ENCODE measurements around the gene NTN4.
A peak's percentile ranks its signal among the peaks of the same experiment; 100 is the strongest.
"Not testable (repeated sequence)": the region's sequence is repeated elsewhere in the genome, so short reads cannot be mapped to it uniquely, and the experiment has no call there.

The NTN4 gene

GRCh38 chr12:95756362-95756761, 34.2 kb downstream of the NTN4 start:
- DNase-seq (ENCODE audit: insufficient read length, low spot score) (no peak), FAIRE-seq (no peak)
- no peak for TF ChIP-seq POLR2A (IDR thresholded peaks at IDR 0.05; ENCODE audit: low read depth, low read length)

DNA sequence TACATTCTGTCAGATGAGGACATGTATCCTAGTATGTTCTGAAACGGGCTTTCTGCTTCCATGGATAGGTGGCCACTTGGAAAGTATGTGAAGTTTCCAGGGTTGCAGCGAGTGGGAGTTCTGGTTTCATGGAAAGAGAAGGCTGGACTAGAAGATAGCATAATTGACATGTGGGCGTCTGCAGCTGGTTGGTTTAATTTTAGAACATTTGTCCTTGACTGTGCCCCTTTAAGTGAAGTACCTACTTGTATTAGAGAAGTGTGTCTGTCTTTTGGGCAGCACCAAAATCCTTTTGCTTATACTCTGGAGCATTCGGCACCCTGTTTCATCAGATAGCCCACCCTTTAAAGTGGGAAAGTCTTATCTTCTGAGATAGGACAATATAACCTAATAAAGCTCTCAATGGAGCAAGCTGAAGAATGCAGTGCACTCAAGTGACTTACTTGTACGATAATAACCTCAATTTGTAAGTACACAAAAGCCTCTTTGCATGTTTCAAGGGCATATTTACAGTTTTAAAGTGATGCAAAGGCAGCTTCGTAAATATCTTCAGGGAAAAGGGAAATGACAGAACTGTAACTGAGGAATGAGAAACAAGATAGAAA, 35.2 kb downstream of the NTN4 start:
- TF ChIP-seq POLR2A (IDR thresholded peaks at IDR 0.05; ENCODE audit: low read depth, low read length), result no peak
- no peak for FAIRE-seq
- no peak for DNase-seq (ENCODE audit: insufficient read length, low spot score)

GRCh38 chr12:95746062-95746461, 44.5 kb downstream of the NTN4 start:
- not testable (repeated sequence) for FAIRE-seq; DNase-seq (ENCODE audit: insufficient read length, low spot score)

GRCh38 chr12:95742586-95742985, 48.0 kb downstream of the NTN4 start:
- DNase-seq (ENCODE audit: insufficient read length, low spot score) (no peak), FAIRE-seq (no peak)
- no peak for TF ChIP-seq POLR2A (IDR thresholded peaks at IDR 0.05; ENCODE audit: low read depth, low read length)

GRCh38 chr12:95741635-95742034, 48.9 kb downstream of the NTN4 start:
- TF ChIP-seq POLR2A (IDR thresholded peaks at IDR 0.05; ENCODE audit: low read depth, low read length), result no peak
- DNase-seq (ENCODE audit: insufficient read length, low spot score) (no peak), FAIRE-seq (no peak)

- DNase-seq (ENCODE audit: insufficient read length, low spot score) (no peak), FAIRE-seq (peak; percentile 20)
- TF ChIP-seq POLR2A (IDR thresholded peaks at IDR 0.05; ENCODE audit: low read depth, low read length), result no peak
Measured at GRCh38 chr12:95740751-95741150, 49.8 kb downstream of the NTN4 start.

DNA sequence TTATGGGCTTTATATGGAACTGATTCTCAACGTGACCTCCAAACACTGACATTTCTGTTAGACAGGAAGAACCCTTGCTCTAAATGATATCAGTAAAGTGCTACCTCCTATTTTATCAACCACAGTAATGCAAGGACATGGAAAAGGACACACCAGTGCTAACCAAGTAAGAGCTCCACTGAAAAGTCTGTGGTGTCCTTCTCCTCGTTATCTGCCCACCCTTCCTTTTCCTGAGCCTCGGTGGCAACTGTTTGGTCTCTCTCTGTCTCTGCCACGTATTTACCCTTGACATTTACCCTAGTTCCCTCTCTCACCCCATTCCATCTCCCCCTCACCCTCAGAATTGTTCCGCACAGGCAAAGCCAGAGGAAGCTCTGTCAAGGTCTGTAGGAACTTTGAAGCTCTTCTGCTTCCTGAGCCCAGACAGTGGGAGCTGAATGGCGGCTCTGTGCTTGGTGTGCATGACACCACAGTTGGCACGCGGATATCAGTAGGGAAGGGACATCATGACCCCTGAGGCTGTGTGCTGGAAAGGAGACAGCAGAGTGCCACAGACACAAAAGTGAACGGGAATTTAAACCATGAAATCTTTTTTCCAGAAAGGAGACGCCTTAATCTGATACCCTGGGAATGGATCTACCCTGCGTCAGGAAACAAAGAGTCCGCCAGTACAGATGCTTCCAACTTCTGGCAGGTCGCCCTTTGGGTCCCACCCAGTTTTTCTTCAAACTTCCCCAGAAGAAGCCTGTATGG, 50.8 kb downstream of the NTN4 start:
- DNase-seq (ENCODE audit: insufficient read length, low spot score) (no peak), FAIRE-seq (no peak)
- no peak for TF ChIP-seq POLR2A (IDR thresholded peaks at IDR 0.05; ENCODE audit: low read depth, low read length)

DNA sequence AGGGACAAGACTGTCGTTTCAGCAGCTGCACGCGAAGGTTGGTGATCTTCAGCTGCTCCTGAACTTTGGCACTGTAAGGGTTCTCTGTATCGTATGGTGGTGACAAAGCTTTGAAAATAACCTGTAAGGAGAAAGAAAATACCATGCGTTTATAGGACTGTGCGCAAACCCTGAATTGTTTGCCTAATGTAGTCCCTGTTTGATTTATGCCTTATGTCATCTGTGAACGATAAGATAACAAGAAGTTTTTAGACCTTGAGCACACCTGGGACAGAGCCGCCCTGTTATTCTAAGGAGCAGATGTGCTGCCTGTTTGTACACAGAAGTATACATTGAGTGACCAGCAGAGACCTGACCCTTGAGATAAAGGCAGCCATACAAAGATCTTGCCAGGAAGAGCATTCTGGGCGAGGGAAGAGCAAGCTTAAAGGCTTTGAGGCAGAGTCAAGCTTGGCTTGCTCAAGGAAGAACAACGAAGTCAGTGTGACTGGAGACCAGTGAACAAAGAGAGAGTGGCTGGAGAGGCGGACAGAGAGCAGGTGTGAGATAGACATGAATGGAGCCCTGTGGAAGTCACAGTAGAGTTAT, 52.4 kb downstream of the NTN4 start:
- TF ChIP-seq POLR2A (IDR thresholded peaks at IDR 0.05; ENCODE audit: low read depth, low read length), result no peak
- no peak for DNase-seq (ENCODE audit: insufficient read length, low spot score)
- FAIRE-seq, result no peak

GRCh38 chr12:95736631-95737030, 53.9 kb downstream of the NTN4 start:
- TF ChIP-seq POLR2A (IDR thresholded peaks at IDR 0.05; ENCODE audit: low read depth, low read length), result no peak
- DNase-seq (ENCODE audit: insufficient read length, low spot score) (no peak), FAIRE-seq (no peak)

DNA sequence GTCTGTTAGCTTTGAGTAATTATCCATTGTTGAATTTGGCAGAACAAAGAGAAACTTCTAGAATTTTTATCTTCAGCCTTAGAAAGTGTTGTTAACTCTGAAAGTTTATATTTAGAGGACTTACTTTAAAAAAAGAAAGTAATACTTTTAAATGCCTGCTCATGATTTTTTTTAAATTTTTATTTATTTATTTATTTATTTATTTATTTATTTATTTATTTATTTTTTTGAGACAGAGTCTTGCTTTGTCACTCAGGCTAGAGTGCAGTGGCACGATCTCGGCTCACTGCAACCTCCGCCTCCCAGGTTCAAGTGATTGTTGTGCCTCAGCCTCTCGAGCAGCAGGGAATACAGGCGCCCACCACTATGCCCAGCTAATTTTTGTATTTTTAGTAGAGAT, 54.8 kb downstream of the NTN4 start:
- DNase-seq (ENCODE audit: insufficient read length, low spot score); FAIRE-seq: not testable (repeated sequence)

DNA sequence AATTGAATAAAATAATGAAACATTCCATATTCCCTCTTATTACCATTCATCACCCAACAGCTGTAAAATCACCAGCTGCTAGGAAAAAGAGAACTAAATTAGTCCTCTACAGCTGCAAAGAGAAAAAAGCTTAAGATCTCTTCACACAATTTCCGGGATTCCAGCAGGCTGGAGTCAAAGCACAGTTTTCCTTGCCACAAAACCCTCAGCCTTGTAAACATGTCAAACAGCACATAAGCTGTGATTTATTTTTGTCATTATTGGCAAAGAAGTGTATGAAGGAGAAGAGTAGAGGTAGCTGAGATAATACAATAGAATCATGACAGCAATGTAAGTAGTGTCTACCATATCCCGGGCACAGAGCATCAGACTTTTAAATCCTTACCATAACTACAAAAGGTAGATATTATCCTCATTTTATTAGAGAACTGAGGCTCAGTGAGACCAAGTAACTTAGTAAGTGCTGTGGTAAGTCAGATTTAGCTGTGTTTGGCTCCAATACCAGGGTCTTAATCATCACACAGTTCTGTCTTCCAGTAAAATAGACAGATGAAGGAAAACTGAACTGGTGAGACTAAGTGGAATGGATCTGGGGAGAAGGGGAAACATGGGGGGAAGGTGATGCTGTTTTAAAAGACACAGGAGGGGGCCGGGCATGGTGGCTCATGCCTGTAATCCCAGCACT, 57.3 kb downstream of the NTN4 start:
- no peak for TF ChIP-seq POLR2A (IDR thresholded peaks at IDR 0.05; ENCODE audit: low read depth, low read length)
- peak; percentile 47 for DNase-seq (ENCODE audit: insufficient read length, low spot score)
- peak; percentile 96 for FAIRE-seq

- DNase-seq (ENCODE audit: insufficient read length, low spot score) (no peak), FAIRE-seq (no peak)
- no peak for TF ChIP-seq POLR2A (IDR thresholded peaks at IDR 0.05; ENCODE audit: low read depth, low read length)
Measured at GRCh38 chr12:95731519-95731958, 59.0 kb downstream of the NTN4 start.

DNA sequence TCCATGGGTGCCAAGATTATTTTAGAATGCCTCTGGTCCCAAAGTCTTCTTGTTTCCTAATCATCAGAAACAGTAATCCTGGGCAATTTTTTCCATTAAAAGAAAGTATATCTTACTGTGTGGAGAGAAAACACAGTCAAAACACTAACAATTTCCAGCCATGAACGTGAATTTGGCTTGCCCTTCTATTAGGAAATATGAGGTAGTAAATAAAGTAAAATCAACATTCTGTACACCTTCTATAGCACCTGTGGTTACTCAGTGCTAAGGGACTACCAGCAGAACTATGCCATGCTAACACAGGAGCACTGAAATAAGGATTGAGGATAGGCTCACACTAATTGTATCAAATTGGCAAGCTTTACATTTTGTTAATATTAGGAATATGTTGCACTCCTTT, 60.1 kb downstream of the NTN4 start:
- no peak for TF ChIP-seq POLR2A (IDR thresholded peaks at IDR 0.05; ENCODE audit: low read depth, low read length)
- DNase-seq (ENCODE audit: insufficient read length, low spot score) (no peak), FAIRE-seq (no peak)

GRCh38 chr12:95726903-95727302, 63.7 kb downstream of the NTN4 start:
- peak; percentile 27 for FAIRE-seq
- no peak for DNase-seq (ENCODE audit: insufficient read length, low spot score)
- no peak for TF ChIP-seq POLR2A (IDR thresholded peaks at IDR 0.05; ENCODE audit: low read depth, low read length)

Data from H54 (cell line).